ENCODE measurements around the gene IKBKG.
"Not testable (repeated sequence)": the region's sequence is repeated elsewhere in the genome, so short reads cannot be mapped to it uniquely, and the experiment has no call there.

IKBKG gene

GRCh38 chrX:154547245-154548027 lies at the start of gene IKBKG:
IKBKG (plus strand) TSS chrX:154547620; CDS start chrX:154552003, 4,383 bp downstream.
- DNase-seq (ENCODE audit: low spot score): peak; percentile 90

- not testable (repeated sequence) for DNase-seq (ENCODE audit: low spot score)
These were observed 46.0 kb upstream of the IKBKG start for GRCh38 chrX:154501423-154501822.

- DNase-seq (ENCODE audit: low spot score): no peak
These were observed 45.3 kb upstream of the IKBKG start for GRCh38 chrX:154502098-154502497.

GRCh38 chrX:154502989-154503388 lies 44.4 kb upstream of the IKBKG start:
- no peak for DNase-seq (ENCODE audit: low spot score)

GRCh38 chrX:154505734-154506133 lies 41.7 kb upstream of the IKBKG start:
- peak; percentile 42 for DNase-seq (ENCODE audit: low spot score)

GRCh38 chrX:154506483-154507332 lies 40.7 kb upstream of the IKBKG start:
- no peak for DNase-seq (ENCODE audit: low spot score)

- DNase-seq (ENCODE audit: low spot score): no peak
These were observed 39.6 kb upstream of the IKBKG start for GRCh38 chrX:154507673-154508383.

- no peak for DNase-seq (ENCODE audit: low spot score)
These were observed 39.1 kb upstream of the IKBKG start for GRCh38 chrX:154508384-154508745.

GRCh38 chrX:154509455-154509854 lies 38.0 kb upstream of the IKBKG start:
- DNase-seq (ENCODE audit: low spot score): no peak

- no peak for DNase-seq (ENCODE audit: low spot score)
These were observed 35.7 kb upstream of the IKBKG start for GRCh38 chrX:154511761-154512160.

GRCh38 chrX:154512879-154513553 lies 34.4 kb upstream of the IKBKG start:
- DNase-seq (ENCODE audit: low spot score): no peak

- no peak for DNase-seq (ENCODE audit: low spot score)
These were observed 33.7 kb upstream of the IKBKG start for GRCh38 chrX:154513716-154514115.

GRCh38 chrX:154515090-154515965 lies 32.1 kb upstream of the IKBKG start:
- peak; percentile 17 for DNase-seq (ENCODE audit: low spot score)

GRCh38 chrX:154515966-154516655 lies 31.3 kb upstream of the IKBKG start, which contains the start of gene FAM3A:
FAM3A (minus strand) TSS chrX:154516232; CDS start chrX:154515772, 460 bp downstream.
- DNase-seq (ENCODE audit: low spot score): peak; percentile 90

- peak; percentile 5 for DNase-seq (ENCODE audit: low spot score)
These were observed 30.7 kb upstream of the IKBKG start for GRCh38 chrX:154516656-154517100.

- no peak for DNase-seq (ENCODE audit: low spot score)
These were observed 30.2 kb upstream of the IKBKG start for GRCh38 chrX:154517101-154517781.

GRCh38 chrX:154519389-154519788 lies 28.0 kb upstream of the IKBKG start:
- no peak for DNase-seq (ENCODE audit: low spot score)

- DNase-seq (ENCODE audit: low spot score): no peak
These were observed 21.6 kb upstream of the IKBKG start for GRCh38 chrX:154525606-154526490.
